Peyer's patch (tissue), 4 donors: ENCODE data around the gene PEX10.

ENCODE experiments used
- POLR2A ChIP-seq, 2 donors: fragments of 450-650 bp; IDR thresholded peaks; one replicate each; pipeline ENCODE4 v1.5.1; 2017; ENCODE audit warnings: antibody characterized with exemption in 2 of 2, mild to moderate bottlenecking in 2 of 2, moderate library complexity in 2 of 2
- TF ChIP-seq, protein P1 (sequence below), 6 experiments: fragments of 450-650 bp in 4 of 6; fragments of 200-600 bp in 2 of 6; sonication (generic) in 1 of 6; IDR thresholded peaks; one replicate each; pipeline ENCODE4 v1.5.1; 2017 to 2019; ENCODE audit warnings: antibody characterized with exemption in 6 of 6, mild to moderate bottlenecking in 3 of 6, moderate library complexity in 1 of 6

DNA sequence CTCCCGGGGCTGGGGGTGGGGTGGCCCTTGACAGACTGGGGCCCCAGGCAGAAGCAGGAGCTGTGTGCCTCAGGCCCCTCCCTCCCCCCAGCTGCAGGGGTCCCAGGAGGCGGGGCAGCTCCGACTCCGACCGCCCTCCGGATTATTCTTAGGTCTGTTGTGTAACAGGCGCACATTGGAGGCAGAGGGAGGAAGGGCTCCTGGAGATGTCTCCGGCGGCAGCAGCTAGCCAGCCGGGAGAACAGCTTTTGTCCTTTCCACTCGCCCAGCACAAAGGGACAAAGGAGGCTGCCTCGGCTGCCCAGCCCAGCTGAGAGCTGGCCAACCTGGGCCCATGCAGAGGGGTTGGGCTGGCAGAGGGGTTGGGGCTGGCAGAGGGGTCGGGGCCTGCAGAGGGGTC is 34.0 kb upstream of the PEX10 start:
- TF ChIP-seq, protein P1, sequence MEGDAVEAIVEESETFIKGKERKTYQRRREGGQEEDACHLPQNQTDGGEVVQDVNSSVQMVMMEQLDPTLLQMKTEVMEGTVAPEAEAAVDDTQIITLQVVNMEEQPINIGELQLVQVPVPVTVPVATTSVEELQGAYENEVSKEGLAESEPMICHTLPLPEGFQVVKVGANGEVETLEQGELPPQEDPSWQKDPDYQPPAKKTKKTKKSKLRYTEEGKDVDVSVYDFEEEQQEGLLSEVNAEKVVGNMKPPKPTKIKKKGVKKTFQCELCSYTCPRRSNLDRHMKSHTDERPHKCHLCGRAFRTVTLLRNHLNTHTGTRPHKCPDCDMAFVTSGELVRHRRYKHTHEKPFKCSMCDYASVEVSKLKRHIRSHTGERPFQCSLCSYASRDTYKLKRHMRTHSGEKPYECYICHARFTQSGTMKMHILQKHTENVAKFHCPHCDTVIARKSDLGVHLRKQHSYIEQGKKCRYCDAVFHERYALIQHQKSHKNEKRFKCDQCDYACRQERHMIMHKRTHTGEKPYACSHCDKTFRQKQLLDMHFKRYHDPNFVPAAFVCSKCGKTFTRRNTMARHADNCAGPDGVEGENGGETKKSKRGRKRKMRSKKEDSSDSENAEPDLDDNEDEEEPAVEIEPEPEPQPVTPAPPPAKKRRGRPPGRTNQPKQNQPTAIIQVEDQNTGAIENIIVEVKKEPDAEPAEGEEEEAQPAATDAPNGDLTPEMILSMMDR (IDR thresholded peaks at IDR 0.05) = no peak
- no peak for TF ChIP-seq POLR2A (IDR thresholded peaks at IDR 0.05)
